Endodermal cell (in vitro differentiated cells): ENCODE data around the gene SMARCA4. TPM values are rescaled to one million over a fixed set of nuclear protein-coding genes. Genes with fewer than 3 reads are reported as not detected.

Experiments
- DNase-seq: peaks from one replicate; pipeline ENCODE4 v3.0.0-alpha.2; 2017
- H3K27ac ChIP-seq: 2 replicates; pipeline ENCODE4 v1.5.1; 2013; ENCODE audit warnings: mild to moderate bottlenecking, low read depth, low read length, moderate library complexity
- H3K27me3 ChIP-seq: 2 replicates; pipeline ENCODE4 v1.6.1; 2013; ENCODE audit warnings: mild to moderate bottlenecking, low read length, moderate library complexity; ENCODE audit not compliant: insufficient read depth, control insufficient read depth, poor library complexity, severe bottlenecking
- H3K36me3 ChIP-seq: 2 replicates; pipeline ENCODE4 v1.7.0; 2013; ENCODE audit warnings: mild to moderate bottlenecking, low read length, moderate library complexity; ENCODE audit not compliant: control insufficient read depth, insufficient read depth
- H3K4me1 ChIP-seq: one replicate; pipeline ENCODE4 v1.7.0; 2013; ENCODE audit warnings: low read length; ENCODE audit not compliant: control insufficient read depth, insufficient read depth
- H3K4me3 ChIP-seq: 2 replicates; pipeline ENCODE4 v1.5.1; 2013; ENCODE audit warnings: mild to moderate bottlenecking, low read length, moderate library complexity
- H3K9ac ChIP-seq: 2 replicates; pipeline ENCODE4 v1.6.1; 2013; ENCODE audit warnings: mild to moderate bottlenecking, low read length, moderate library complexity; ENCODE audit not compliant: poor library complexity, severe bottlenecking; ENCODE audit errors: extremely low read depth
- H3K9me3 ChIP-seq: 2 replicates; pipeline ENCODE4 v1.6.1; 2013; ENCODE audit warnings: mild to moderate bottlenecking, low read length, moderate library complexity; ENCODE audit not compliant: control insufficient read depth
- H3K27ac Mint-ChIP-seq: 2 replicates; pipeline ENCODE4 v1.8.0; 2020; ENCODE audit warnings: mixed read lengths
- H3K27me3 Mint-ChIP-seq: 2 replicates; pipeline ENCODE4 v1.8.0; 2021; ENCODE audit warnings: mild to moderate bottlenecking, mixed read lengths; ENCODE audit not compliant: insufficient read depth
- H3K36me3 Mint-ChIP-seq: 2 replicates; pipeline ENCODE4 v1.8.0; 2020; ENCODE audit warnings: low read depth, mixed read lengths
- H3K4me1 Mint-ChIP-seq: 2 replicates; pipeline ENCODE4 v1.8.0; 2020; ENCODE audit warnings: mixed read lengths
- H3K4me3 Mint-ChIP-seq: 2 replicates; pipeline ENCODE4 v1.8.0; 2020; ENCODE audit warnings: mild to moderate bottlenecking, moderate library complexity, mixed read lengths
- H3K9me3 Mint-ChIP-seq: 2 replicates; pipeline ENCODE4 v1.8.0; 2020; ENCODE audit warnings: mild to moderate bottlenecking, mixed read lengths
- WGBS, 2 experiments: methylation state at CpG; one replicate each; pipeline versions ENCODE4 v1.1.5 to v1.1.7; 2013; ENCODE audit warnings: missing lambda C conversion rate in 2 of 2, mixed read lengths in 1 of 2; ENCODE audit not compliant: insufficient coverage in 1 of 2, insufficient read length in 1 of 2; 5-methylcytosine and 5-hydroxymethylcytosine counted together
- total RNA-seq, 2 donors: library from RNA; stranded (reverse); fragmentation: NEBNext Ultra II Directional in 1 of 2; extraction: Animal tissue kit (Norgen Biotek cat#: 25700) in 1 of 2; gene quantifications; 2 replicates in 1 of 2; 3 replicates in 1 of 2; pipeline ENCODE4 v1.2.1, GENCODE V29; 2021
- TF ChIP-seq, protein P1 (sequence below): fragments of 200-600 bp; sonication (generic); conservative IDR thresholded peaks from 2 replicates; pipeline ENCODE4 v1.5.0; 2021; ENCODE audit warnings: antibody characterized with exemption, mild to moderate bottlenecking

Gene SMARCA4
- total RNA-seq, 2 donors from 2014 or later = 290 to 292 TPM

DNA sequence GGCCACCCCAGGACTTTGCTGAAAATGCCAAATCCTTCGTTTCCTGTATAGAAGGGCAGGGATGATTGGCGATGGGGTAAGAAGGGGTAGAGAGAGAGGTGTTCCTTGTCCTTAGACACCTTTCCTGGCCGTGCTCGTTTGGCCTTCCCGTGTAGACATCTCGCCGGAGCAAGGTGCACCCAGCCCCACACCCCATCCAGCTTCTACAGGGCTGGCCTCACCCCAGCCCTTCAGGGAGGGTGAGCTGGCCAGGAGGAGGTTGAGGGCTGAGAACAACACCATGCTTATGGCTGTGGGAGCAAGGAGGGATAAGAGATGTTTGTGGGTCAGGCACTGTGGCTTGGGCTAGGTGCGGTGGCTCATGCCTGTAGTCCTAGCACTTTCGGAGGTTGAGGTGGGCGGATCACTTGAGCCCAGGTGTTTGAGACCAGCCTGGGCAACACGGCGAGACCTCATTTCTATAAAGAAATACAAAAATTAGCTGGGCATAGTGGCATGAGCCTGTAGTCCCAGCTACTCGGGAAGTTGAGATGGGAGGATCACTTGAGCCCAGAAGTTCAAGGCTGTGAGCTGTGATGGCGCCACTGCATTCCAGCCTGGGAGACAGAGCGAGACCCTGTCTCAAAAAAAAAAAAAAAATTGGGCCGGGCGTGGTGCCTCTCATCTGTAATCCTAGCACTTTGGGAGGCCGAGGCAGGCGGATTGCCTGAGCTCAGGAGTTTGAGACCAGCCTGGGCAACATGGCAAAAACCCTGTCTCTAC, 15.5 kb downstream of the SMARCA4 start:
- 95 to 97% methylated on average over 13 to 16 of the region's 19 CpGs for WGBS, 2 experiments
- peak overlapping the region; percentile 85 for H3K27ac Mint-ChIP-seq
- no peak overlapping the region for H3K27ac ChIP-seq

DNA sequence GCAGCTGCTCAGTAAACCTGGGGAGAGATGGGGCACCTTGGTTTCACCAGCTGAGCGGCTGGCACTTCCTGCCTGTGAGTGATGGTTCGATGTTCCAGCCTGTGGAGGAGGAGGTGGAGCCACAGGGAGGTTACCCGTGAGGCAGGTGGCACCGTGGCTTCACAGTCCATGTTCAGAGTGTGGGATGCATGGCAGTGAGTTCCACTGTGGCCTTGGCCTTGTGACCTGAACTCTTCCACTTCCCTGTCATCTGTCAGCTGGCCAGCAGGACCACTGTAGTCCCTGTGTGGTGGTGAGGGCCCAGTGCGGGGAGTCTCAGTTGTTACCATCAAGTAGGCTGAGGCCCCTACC, 16.9 kb downstream of the SMARCA4 start:
- peaks cover 21% of the 10 kb centered on the region for H3K4me1 Mint-ChIP-seq
- H3K27ac ChIP-seq = no peak overlapping the region
- no peaks in the 10 kb centered on the region for H3K27me3 Mint-ChIP-seq
- no peak overlapping the region for H3K4me3 Mint-ChIP-seq
- H3K4me1 ChIP-seq = no peaks in the 10 kb centered on the region
- H3K9me3 ChIP-seq = no peaks in the 10 kb centered on the region
- peaks cover 41% of the 10 kb centered on the region for H3K36me3 ChIP-seq
- 95% methylated on average over 5 of the region's 5 CpGs; no CpG with 5 or more reads in 1 of the 2 experiments for WGBS, 2 experiments
- no peaks in the 10 kb centered on the region for H3K27me3 ChIP-seq
- peaks cover 42% of the 10 kb centered on the region for H3K36me3 Mint-ChIP-seq
- peak overlapping the region; percentile 42 for H3K27ac Mint-ChIP-seq
- no peak overlapping the region for H3K4me3 ChIP-seq
- no peak for DNase-seq
- no peaks in the 10 kb centered on the region for H3K9me3 Mint-ChIP-seq
- TF ChIP-seq, protein P1, sequence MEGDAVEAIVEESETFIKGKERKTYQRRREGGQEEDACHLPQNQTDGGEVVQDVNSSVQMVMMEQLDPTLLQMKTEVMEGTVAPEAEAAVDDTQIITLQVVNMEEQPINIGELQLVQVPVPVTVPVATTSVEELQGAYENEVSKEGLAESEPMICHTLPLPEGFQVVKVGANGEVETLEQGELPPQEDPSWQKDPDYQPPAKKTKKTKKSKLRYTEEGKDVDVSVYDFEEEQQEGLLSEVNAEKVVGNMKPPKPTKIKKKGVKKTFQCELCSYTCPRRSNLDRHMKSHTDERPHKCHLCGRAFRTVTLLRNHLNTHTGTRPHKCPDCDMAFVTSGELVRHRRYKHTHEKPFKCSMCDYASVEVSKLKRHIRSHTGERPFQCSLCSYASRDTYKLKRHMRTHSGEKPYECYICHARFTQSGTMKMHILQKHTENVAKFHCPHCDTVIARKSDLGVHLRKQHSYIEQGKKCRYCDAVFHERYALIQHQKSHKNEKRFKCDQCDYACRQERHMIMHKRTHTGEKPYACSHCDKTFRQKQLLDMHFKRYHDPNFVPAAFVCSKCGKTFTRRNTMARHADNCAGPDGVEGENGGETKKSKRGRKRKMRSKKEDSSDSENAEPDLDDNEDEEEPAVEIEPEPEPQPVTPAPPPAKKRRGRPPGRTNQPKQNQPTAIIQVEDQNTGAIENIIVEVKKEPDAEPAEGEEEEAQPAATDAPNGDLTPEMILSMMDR = no peak
- no peak overlapping the region for H3K9ac ChIP-seq

More for the DNA sequence above, 15.5 kb downstream of the SMARCA4 start:
- Mint-ChIP-seq H3K4me1 (peaks cover 19% of the 10 kb centered on the region), H3K36me3 (peaks cover 41% of the 10 kb centered on the region), H3K4me3 (no peak overlapping the region), H3K9me3 (no peaks in the 10 kb centered on the region), H3K27me3 (no peaks in the 10 kb centered on the region)
- no peak for DNase-seq
- Histone ChIP-seq H3K9me3 (no peaks in the 10 kb centered on the region), H3K4me1 (no peaks in the 10 kb centered on the region), H3K36me3 (peaks cover 35% of the 10 kb centered on the region), H3K4me3 (no peak overlapping the region), H3K27me3 (no peaks in the 10 kb centered on the region), H3K9ac (no peak overlapping the region)
- TF ChIP-seq, protein P1 = no peak

- H3K27ac Mint-ChIP-seq = peak overlapping the region; percentile 58
- H3K4me1 ChIP-seq = no peaks in the 10 kb centered on the region
- no peak overlapping the region for H3K4me3 Mint-ChIP-seq
- H3K27me3 ChIP-seq = no peaks in the 10 kb centered on the region
- H3K9ac ChIP-seq = no peak overlapping the region
- DNase-seq = no peak
- H3K27ac ChIP-seq = no peak overlapping the region
- H3K4me3 ChIP-seq = no peak overlapping the region
- no peaks in the 10 kb centered on the region for H3K9me3 Mint-ChIP-seq
- peaks cover 21% of the 10 kb centered on the region for H3K4me1 Mint-ChIP-seq
- TF ChIP-seq, protein P1 = no peak
- WGBS, 2 experiments = 91 to 94% methylated on average over 14 to 15 of the region's 15 CpGs
- no peaks in the 10 kb centered on the region for H3K9me3 ChIP-seq
- H3K36me3 Mint-ChIP-seq = peaks cover 40% of the 10 kb centered on the region
- peaks cover 54% of the 10 kb centered on the region for H3K36me3 ChIP-seq
- no peaks in the 10 kb centered on the region for H3K27me3 Mint-ChIP-seq
Observed at GRCh38 chr19:10979951-10980381, 19.1 kb downstream of the SMARCA4 start.
